Activated gamma-delta T cell treated with anti-CD3 and anti-CD28 coated beads, Interleukin-2, amount 50 U/mL, for 16 hours (primary cell): ENCODE measurements around the gene CGREF1.

Experiments
- DNase-seq: peaks from one replicate; pipeline ENCODE4 v3.0.0-alpha.2; 2020; ENCODE audit warnings: low read depth

Gene CGREF1, protein sequence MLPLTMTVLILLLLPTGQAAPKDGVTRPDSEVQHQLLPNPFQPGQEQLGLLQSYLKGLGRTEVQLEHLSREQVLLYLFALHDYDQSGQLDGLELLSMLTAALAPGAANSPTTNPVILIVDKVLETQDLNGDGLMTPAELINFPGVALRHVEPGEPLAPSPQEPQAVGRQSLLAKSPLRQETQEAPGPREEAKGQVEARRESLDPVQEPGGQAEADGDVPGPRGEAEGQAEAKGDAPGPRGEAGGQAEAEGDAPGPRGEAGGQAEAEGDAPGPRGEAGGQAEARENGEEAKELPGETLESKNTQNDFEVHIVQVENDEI

DNA sequence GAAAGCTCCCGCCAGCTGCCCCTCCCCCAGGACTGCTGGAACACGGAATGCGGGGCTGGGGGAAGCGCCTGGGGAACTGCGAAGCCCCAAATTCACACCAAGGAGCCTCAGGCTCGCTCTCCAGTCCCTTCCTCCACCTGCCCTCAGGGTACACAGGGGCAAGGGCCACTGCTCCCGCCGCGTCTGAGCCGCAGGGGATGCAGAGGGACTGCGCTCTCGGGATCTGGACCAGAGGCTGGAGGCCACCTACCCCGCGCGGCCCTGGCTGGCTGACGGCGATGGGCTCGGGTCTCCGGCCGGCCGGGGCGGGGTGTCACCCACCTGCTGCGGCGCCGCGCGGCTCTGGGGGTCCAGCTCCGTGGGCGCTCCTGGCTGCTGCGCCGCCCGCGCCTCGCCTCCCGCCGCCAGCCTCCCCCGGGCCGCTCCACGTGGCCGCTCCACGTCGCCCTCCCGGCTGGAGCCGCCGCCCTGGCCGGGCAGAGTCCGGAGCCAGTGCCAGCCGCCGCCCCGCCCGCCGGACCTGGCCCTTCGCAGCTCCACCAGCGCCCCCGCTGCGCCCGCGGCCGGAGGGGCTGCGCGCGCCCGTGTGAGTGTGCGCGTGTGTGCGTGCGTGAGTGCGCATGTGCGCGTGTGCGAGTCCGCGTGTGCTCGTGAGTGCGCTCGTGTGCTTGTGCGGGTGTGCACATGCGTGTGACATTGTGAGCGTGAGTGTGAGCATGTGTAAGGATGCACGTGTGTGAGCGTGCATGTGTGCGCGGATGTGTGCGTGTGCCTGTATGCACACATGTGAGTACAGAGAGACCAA lies at the start of gene CGREF1:
CGREF1 (minus strand) TSS at position 604 of the 805 bp plus-strand sequence. CDS start 14,762 bp downstream, outside the sequence.
- no peak for DNase-seq

DNA sequence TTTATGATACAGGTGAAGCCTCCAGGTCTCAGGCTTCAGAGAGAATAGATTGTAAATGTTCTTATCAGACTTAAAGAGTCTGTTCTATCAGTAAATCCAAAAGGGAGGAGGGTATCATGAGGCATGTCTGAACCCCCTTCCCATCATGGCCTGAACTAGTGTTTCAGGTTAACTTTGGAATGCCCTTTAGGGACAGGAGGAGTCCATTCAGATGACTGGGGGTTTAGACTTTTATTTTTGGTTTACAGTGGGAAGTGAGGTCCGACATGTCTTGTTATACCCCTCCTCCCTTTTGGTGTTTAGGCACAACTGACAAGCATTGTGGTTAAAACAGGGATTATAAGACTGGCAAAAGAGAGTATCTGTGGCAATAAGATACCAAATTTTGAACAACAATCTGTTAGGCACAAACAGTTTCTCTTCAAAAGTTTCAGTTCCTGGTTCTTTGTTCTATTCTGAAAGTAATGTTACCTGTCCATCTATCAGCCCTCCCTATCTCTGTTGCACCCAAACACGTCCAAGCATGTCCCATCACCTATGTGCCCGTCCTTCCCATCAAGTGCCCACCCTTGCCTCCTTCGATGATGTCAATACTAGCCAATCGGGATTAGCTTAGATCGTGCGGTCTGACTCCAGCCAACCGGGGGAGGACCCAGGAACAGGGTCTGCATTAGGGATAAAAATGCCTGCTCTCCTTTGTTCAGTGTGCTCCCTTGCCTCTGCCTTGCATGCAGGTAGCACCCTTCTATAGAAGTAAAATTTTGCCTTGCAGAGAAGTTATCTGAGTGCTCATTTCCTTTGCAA lies 46.2 kb upstream of the CGREF1 start:
- no peak for DNase-seq

DNA sequence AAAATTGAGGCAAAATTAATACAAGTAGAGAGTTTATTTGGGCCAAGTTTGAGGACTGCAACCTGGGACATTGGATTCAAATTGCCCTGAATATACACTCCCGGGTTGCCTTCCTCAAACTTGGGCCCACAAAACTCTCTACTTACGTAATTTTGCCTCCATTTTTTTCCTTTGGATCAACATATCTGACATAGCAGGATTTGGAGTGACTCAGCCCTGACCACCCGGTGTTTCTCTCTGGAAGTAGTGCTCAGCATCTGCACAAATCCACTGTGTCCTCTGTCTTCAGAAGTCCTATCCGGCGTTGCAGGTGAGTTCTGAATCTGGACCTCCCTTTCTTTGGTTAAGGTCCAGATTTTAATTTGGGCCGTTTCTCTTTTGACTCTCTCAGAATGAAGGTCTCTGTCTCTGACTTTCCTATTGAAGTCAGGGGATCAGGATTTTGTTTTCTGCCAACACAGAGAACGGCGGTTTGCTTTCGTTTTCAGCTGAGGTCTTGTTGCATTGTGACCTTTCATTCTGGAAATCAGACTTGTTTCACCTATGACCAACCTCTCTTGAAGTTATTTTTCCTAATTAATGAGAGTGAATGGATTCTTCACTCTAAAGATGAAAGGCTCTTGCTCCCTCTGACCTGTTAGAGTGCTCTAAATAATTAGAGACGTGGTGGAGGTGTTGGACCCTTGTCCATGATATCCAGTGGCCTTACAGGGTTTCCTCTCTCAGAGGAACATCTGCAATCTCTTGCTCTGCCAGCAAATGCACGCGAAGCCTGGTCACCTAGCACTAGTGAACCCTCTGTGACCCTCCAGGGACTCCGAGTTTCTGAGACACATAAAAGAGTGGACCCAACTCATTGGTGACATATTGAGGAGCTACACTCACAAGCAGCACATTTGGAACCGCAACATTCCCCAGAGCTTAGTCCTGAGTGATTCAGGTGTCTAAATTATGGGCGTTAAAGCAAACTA lies 43.5 kb upstream of the CGREF1 start:
- DNase-seq, result no peak

GRCh38 chr2:27160191-27160590 lies 41.3 kb upstream of the CGREF1 start:
- no peak for DNase-seq

DNA sequence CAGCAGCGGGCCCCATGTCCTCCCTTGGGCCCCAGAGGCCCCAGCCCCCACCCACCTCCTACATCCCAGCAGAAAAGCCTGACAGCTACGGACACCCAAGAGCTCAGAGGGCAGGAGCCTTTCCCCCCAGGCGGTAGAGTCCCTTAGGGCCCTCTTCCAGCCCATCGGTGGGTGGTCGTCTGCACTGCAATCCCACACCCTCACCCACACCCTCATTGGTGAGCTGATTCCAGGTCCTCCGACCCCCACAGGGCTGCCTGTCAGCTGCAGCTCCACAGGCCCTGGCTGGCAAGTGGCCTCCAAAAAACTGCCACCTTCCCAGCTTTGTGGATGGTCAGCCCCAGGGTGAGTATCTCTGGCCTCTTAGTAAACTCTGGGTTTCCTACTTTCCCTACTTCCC lies 40.3 kb upstream of the CGREF1 start:
- DNase-seq, result no peak

DNA sequence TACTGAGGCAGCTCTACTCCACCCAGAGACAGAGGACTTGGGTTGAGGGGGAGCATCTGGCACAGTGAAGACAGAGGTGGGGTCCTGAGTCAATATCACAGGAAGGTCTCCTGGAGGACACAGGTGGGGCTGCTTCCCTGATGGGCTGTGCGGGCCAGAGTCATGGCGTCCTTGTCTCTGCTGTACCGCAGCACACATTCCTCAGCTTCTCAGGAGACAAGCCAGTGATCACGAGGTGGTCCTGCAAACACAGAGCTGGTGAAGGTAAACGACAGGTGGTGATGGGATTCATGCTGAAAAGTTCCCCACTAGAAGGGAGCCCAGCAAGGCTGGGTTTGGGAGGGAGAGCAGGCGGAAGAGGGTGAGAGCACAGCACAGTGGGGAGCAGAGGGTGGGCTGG lies 39.5 kb upstream of the CGREF1 start:
- DNase-seq, result no peak

GRCh38 chr2:27155069-27155520 lies 36.2 kb upstream of the CGREF1 start:
- no peak for DNase-seq

DNA sequence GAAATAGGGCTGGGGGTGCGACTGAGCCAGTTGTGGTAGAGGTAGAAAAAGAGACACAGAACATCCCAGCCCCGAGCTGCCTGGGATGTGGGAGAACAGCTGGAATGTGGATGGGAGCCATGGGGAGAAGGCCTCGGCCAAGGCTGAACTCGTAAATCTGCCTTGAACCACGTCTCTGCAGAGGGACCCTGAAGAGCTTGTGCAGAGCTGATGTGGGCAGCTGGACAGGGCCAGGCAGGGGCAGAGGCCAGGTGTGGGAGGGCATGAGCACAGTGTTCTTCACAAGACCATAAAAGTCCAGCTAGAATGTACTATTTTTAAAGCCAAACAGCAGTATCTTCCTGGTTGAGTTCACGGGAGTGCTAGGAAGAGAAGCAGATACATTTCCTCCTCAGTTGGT lies 35.6 kb upstream of the CGREF1 start:
- DNase-seq, result no peak

GRCh38 chr2:27152796-27153464 lies 34.0 kb upstream of the CGREF1 start:
- DNase-seq, result no peak

DNA sequence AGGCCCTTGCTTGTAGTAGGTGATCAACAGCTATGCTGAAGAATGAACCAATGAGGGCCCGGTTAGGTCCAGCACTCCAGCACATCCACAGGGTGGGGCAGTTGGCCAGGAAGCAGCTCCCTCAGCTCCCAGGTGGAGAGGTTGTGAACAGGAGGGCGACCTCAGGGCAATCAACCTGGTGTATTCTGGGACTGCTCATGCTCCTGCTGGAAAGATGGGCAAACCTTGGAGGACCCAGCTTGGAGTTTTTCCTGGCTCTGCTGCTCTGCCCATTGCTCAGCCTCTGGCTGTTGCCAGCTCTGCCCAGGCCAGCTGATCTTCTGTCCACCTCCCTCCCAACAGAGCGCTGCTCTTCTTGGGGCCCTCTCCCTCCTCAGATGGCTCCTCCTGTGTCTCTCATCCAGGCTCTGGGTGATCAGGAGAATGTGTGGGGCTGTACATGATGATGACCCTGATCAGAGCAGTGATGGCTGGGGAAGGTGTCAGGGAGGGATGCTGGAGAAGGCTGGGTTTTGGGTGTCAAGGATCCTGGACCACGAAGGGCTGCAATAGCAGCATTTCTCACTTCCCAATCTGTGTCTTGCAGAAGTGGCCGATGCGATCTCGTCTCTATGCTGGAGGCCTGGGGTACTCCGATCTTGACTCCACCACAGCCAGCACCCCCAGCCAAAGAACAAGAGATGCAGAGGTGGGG lies 33.3 kb upstream of the CGREF1 start:
- DNase-seq, result no peak

DNA sequence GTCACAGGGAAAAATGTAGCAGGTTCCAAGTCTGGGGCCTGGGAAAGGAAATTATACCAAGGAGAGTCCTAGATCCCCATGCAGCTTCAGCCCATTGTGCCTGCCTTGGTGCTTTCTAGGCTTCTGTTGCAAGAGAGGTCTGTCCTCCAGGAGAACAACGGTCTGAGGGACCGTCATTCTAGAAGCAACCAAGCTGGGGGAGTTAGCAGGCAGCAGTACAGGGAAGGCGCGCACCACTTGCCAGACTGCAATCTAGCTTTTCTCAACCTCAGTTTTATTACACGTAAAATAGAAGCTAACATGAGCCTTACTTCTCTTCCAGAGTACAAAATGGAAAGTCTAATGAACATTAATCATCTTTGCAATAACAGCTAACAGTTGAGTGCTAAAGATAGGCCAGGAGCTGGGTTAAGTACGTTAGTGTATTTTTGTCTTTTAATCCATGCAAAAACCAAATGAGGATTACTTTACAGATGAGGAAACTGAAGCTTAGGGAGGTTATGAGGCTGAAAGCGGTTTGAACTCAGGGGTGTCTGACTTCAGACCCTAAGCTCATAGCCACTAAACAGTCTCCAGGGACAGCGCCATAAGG lies 31.8 kb upstream of the CGREF1 start:
- no peak for DNase-seq

DNA sequence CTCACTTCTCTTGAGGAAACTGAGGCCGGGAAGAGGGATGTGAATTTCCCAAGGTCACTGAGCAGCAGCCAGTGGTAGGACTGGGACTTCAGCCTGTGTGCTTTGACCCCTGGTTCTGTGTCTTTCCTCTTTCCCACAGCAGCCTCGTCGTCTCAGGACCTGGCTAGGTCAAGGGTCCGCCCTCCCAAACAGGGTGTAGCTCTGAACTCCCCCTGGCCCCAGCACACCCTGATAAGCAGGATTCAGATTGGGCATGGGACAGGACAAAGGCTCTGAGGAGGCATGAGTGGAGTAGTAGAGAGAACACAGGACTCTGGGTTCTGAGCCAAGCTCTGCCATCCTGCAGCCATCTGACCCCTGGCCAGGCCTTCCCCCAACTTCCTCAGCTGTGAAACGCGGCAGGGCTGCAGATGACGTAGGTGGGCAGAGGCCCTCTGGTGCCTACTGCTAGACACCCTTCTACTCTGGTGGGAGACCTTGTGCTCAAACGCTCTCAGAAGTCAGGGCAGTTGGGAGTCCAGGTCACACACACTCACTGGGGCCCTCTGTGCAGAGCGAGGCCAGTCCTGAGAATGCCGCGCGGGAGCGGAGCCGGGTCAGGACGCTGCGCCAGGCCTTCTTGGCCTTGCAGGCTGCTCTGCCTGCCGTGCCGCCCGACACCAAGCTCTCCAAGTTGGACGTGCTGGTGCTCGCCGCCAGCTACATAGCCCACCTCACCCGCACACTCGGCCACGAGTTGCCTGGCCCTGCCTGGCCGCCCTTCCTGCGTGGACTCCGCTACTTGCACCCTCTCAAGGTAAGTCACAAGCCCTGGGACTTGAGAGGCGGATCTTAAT lies 30.9 kb upstream of the CGREF1 start:
- no peak for DNase-seq

DNA sequence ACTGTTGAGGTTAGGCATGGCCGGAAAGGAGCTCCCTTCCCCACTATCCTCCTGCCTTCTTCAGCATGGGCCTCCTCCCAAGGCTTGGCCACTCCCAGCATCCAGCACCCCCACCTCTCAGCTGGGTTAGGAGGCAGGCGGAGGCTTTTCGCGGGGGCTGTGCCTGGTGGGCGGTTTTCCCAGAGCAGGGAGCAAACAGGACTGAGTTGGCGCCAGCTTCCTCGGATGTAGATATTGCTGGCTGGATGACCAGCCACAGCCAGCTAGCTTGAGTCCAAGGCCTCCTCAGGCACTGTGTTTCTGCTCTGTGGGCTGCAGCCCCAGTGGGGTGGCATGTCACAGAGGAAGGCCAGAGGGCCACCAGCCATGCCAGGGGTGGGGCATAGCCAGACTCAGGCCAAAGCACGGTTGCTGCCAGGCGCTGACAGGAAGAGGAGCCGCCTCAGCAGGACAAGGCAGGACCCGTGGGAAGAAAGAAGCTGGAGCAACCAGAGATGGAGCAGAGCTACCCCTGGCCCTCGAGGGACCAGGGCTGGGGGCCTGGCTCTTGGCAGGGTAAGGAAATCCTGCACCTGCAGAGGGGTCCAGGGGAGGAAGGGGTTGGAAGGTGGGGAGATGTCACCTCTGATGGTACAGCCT lies 30.0 kb upstream of the CGREF1 start, which contains the start of gene TCF23:
TCF23 (plus strand) TSS at position 204 of the 639 bp plus-strand sequence; CDS start at position 334, 130 bp downstream.
- no peak for DNase-seq

DNA sequence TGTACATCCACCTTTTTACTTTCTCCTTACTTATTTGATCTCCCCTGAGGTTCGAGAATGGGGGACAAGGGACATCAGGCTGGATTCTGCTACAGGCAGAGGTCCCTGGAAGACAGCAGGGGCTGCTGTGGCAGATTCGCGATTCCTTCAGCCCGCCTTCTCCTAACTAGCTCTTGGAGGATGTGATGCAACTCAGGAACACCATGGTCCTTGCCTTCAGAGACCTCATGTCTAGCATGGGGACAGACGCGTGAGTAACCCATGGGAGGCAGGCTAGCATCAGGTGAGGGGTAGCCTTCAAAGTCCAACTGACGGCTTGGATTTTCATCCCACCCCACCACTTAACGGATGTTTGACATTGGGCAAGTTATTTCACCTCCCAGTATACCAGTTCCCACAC lies 29.0 kb upstream of the CGREF1 start:
- no peak for DNase-seq

DNA sequence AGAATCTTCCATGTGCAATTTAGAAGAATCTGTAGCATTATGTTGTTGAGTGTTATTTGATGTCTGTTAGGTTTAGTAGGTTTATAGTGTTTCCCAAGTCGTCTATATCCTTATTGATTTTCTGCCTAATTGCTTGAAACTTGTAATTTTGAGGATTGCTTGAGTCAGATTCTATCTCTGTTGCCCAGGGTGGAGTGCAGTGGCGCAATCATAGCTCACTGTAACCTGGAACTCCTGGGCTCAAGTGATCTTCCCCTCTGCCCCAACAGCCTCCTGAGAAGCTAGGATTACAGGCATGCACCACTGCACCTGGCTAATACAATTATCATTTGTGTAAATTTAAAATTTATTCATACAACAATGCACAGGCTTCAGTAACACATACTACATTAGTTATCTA lies 26.8 kb upstream of the CGREF1 start:
- no peak for DNase-seq

DNA sequence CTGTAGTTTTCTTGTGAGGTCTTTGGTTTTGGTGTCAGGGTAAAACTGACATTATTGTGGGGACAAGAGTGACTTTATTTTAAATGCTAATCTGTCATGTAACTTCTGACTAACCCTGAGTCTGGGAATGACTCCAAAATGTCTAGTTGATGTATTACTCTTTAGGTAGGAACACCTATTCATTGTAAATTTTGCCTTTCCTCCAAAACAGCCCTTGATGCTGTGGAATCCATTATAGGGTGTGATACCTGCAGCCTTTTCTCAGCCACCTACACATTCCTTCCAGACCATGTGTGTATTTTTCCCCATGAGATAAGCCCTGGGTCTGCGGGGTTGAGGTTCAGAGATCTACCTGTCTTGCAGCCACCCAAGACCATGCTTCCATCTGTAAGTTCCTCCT lies 24.4 kb upstream of the CGREF1 start:
- no peak for DNase-seq

DNA sequence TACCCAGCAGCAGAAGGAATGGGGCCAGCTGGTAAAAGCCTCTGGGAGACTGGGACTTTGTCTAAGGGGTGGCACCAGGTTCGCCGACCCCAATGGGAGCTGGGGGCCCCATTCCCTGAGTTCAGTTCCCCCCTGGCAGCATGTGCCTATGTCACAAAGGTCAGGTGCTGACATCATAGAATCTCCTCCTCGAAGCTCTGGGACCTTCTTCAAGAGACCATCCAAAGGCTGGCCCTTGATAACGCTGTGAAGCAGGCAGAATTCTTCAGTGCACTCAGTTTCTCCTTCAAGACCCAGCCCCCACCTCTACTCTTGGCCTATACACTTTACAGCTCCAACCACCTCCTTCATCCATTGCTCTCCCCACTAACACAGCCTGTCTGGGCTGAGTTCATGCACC lies 20.4 kb upstream of the CGREF1 start, which contains the start of gene PRR30:
PRR30 (minus strand) TSS at position 101 of the 400 bp plus-strand sequence. CDS start 1,081 bp downstream, outside the sequence.
- DNase-seq, result no peak

GRCh38 chr2:27138111-27138510 lies 19.2 kb upstream of the CGREF1 start:
- DNase-seq, result no peak
